HG03558 (cell line): Measurements from ENCODE around the gene RTTN.

ENCODE experiments used
- ATAC-seq: cut with Tn5 transposase; IDR thresholded peaks from one replicate; pipeline ENCODE4 v1.9.1; 2021; ENCODE audit warnings: moderate number of reproducible peaks; ENCODE audit not compliant: unreplicated experiment; ENCODE audit errors: extremely low read depth

RTTN gene

DNA sequence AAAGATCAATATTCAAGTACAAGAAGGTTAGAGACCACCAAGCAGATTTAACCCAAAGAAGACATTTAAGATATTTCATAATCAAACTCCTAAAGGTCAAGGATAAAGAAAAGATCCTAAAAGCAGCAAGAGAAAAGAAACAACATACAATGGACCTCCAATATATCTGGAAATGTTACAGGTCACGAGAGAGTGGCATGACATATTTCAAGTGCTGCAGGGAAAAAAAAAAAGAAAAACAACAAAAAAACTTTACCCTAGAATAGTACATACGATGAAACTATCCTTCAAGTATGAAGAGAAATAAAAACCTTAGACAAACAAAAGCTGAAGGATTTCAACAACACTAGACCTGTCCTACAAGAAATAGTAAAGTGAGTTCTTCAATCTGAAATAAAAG is 166.3 kb downstream of the RTTN start:
- no peak for ATAC-seq

DNA sequence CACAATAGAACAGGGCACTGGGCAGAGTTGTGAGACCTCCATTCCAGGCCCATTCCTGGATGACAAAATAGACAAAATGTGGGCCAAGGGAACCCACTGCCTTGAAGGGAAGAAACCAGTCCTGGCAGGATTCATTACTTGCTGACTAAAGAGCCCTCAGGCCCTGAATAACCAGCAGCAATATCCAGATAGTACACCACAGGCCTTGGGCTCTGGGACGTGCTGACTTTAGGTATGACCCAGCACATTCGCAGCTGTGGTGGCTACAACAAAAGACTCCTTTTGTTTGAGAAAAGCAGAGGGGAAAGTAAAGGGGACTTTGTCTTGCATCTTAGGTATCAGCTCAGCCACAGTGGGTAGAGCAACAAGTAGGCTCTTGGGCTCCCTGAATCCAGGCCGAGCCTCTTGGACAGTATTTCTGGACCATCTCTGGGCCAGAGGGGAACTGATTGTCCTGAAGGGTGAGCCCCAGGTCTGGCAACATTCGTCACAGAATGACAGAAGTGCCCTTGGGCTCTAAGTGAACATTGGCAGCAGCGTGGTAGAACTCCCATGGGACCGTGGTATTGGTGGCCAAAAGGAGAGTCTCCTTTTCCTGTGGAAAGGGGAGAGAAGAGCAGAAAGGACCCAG is 167.9 kb downstream of the RTTN start:
- no peak for ATAC-seq

DNA sequence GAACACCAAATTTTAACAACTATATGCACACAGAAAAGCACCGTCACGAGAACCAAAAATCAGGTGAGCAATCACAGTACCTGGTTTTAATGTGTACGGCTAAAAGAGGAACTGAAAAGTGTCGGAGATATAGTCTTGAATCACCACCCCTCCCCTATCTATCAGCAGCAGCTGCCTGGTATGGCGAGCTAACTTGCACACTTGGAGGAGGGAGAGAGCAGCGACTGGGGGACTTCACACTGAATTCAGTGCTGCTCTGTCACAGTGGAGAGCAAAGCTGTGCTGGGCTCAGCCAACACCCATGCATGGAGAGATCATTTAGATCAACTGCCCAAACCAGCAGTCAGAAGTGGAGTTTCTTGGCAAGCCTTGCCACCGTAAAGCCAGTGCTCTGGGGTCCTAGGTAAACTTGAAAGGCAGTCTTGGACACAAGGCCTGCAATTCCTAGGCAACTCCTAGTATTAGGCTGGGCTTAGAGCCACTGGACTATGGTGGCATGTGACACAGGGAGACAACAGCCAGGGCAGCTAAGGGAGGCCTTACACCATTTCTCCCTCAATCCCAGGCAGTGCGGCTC is 168.6 kb downstream of the RTTN start:
- ATAC-seq = peak; percentile 99

DNA sequence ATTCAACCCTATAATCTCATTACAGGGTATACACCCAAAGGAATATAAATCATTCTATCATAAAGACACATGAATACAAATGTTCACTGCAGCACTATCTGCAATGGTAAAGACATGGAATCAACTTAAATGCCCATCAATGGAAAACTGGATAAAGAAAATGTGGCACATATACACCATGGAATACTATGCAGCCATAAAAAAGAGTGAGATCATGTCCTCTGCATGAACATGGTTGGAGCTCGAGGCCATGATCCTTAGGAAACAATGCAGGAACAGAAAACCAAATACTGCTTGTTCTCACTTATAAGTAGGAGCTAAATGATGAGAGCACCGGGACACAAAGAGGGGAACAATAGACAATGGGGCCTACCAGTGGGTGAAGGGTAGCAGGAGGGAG is 169.3 kb downstream of the RTTN start:
- ATAC-seq = no peak

DNA sequence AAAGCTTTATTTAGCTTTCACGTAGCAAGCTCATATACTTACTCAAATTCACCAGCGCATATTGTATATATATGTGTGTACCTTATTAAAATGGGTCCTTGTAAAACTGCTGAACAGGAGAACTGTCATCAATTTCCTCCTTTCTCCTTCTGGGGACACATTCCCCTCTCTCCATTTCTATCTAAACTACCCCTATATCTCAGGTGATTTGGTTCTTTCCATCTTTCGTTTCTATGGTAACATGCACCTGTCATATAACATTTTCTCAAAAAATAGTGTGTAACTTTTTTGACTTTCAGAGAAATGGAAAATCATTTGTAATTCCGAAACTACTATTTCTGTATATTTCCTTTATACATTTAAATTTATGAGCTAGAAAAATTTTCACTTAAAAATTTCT is 174.3 kb downstream of the RTTN start:
- no peak for ATAC-seq

DNA sequence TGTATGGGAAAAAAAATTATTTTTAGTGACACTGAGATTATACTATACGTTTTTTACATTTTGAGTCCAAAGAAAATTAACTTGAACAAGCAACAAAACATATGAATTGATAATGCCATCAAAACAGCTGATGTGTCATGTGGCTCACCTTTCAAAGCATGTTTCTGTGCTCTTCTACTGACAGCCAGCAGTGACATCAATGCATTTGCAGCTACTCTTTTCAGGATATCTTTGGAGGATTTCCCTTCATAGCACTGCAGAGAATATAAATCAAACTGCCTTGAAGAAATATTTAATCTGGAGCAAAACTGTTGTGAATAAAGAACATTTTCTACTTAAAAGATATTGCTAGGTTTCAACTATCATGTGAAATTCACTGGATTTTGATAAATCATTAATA is 174.8 kb downstream of the RTTN start:
- no peak for ATAC-seq

DNA sequence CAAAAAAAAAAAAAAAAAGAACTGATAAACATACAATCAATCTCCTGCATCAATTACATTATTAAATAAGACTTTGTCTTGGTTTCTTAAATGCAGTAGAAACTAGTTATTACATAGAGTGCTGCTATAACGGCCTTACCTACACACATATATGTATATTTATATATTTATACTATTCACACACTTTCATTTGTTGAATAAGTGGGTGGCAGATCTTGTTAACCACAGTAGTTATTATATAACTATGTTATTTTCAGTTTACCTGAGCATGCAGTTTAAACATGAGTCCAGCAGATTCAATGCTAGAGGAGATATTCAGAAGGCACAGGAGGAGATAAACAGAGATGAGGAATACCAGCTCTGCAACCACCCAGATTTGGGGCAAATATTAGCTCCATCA is 176.3 kb downstream of the RTTN start:
- ATAC-seq = no peak

DNA sequence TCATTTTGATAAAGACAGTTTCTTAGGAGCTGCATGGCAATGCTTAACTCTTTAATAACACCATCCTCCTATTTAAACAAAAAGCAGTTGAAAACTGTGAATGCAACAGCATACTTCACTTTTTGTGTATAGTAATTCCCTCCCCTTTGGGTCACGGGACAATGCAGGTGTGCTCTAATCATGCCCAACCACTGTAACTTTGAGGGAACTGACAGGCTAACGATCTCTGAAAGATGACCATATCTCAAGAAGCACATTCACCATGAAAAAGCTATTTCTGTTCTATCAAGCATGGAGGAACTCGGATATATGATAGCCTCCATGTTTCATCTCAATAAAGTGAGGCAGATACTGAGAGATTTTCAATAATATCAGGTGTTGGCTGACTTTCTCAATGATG is 176.8 kb downstream of the RTTN start:
- ATAC-seq = no peak

DNA sequence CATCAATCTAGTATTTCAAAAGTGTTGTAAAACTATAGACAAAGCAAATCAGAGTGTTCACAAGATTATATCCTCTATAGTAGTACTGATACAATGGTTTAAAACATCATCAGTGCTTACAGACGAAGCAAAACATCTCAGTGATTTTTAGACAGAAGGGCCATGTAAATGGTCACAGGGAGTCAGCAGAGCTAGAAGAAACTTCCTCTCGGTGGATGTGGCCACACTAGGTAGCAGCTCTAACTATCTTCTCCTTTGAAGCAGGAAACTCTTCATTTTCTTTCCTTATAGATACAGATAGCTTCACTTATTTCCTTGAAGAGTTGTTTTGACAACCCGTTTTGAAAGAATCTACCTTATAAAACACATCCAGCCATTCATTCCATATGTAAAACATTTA is 177.4 kb downstream of the RTTN start:
- ATAC-seq = no peak

DNA sequence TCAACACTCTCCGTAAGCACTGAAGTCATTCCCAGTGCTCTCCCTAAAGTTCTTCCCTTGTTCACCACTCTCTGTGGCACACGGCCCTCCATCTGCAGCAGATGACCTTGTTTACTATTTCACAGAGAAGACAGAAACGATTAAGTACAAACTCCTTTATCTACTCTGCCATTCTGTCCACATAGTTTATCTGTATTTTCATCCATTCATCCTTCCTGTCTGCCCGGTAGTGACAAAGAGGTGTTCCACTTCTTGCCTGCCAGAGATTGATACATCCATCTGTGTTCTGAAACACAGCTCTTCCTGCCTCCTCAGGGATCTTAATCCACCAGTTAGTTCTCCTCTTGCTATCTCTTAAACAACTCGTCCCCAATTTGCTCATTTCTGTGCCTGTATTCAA is 179.9 kb downstream of the RTTN start:
- no peak for ATAC-seq

DNA sequence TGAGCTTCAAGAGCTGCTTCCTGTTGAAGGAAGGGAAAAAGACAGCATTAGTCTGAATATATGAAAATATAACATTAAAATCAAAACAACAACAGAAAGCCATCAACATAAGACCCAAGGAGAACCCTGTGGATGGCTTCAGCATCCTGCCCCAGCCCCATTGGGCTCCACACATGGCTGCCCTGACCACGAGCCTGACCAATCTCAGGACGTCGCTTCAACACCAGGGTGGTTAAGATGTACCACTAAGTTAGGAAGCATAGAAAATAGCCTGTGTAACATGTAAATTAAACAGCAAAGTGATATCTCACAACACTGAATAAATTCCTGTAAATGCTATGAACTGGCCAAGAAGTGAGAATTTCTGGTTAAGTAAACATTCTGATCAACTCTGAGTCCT is 180.7 kb downstream of the RTTN start:
- ATAC-seq = no peak

DNA sequence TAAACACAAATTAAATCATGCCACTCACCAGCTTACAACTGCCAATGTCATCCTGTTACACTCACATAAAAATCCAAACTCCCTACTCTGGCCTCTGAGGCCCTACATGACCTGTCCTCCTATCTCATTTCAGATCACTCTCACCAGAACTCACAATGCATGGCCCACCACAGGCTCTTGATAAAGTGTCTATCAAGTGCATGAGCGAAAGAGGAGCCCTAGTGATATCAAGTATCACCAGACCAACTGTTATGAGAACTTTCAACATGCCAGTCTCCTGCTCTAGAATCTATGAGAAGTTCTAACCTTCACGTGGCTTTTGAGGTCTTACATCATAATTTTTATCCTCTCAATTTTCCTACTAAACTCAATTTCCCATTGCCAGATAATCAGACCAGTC is 181.4 kb downstream of the RTTN start:
- ATAC-seq = no peak

DNA sequence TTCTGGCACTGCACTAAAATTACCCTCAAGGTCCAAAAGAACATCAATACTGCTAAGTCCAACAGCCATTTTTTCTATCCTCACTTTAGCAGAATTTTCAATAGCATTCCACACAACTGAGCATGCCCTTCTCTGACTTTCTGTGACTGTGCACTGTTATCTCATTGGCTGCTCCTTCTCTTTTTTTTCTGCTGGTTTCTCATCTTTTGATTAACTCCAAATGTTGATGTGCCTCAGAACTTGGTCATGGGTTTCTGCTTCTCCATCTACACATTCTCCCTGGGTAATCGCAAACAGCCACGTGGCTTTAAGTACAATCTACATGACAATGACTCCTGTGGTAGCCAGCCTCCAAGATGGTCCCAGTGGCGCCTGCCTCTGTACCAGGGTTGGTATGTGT is 182.9 kb downstream of the RTTN start:
- ATAC-seq = no peak

DNA sequence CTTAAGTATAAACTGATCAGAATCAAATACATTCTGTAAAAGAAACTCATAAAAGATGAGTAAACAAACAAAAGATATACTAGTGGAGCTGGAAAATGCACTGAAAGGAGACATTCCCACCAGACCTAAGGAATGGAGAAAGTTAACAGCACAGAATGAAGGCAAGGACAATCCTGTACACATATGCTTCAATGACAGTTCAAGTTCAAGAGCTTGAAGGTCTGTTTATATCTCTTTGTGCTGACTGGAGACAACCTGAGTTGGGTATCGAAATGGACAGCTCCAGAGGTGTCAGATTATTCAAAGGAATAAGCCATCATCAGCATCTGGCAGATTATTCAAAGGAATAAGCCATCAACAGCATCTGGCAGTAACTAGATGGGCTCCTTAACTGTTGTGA is 184.0 kb downstream of the RTTN start:
- ATAC-seq = no peak

DNA sequence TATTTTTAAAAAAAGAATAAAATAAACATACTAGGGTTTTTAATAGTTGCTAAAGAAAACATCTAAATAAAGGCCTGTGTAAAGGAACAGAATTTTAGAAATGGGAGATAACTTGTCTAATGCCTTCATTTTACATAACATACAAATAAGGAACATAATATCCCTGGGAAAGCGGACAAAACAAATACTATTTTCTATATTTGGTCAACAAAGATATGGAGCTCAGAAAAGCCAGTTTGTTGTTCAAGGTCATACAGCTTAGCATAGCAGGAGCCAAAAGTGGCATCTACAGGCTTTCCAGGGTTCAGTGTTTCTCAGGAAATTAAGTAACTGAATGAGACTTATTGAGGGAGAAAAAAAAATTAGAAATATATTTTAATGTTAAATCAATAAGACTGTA is 184.4 kb downstream of the RTTN start:
- ATAC-seq = no peak

DNA sequence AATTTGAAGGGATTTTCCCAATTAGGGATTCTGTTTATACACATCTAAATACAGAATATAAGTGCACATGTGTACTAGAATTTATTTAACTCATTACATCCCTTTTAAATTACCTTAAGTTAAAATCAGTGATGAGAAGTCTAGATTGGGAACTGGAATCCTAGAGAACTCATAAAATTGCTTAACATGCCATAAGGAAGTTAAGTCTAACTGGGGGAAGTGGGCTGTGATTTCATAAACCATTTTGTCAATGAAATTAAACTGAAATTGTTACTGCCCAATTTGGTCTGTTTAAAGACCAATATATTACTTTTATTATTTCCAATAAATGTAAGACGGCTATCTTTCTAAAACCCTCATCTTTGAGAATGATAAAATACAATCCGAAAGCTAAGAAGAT is 185.5 kb downstream of the RTTN start:
- ATAC-seq = no peak

DNA sequence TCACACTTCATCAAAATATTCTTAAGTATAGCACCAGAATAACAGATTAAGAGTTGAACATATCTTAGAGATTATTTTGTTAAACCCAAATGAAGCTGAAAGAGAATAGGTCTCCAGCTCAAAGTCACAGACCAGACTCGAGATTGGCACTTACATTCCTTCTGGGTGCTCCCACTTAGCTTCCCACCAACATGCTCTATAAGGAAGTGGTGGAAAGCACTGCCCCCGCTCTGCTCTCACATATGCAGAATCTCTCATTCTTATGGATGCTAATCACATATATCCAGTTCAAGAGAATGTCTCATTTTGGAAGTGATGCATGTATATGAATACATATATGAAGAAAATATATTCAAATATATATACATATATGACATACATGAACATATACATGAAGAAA is 186.4 kb downstream of the RTTN start:
- ATAC-seq = no peak

DNA sequence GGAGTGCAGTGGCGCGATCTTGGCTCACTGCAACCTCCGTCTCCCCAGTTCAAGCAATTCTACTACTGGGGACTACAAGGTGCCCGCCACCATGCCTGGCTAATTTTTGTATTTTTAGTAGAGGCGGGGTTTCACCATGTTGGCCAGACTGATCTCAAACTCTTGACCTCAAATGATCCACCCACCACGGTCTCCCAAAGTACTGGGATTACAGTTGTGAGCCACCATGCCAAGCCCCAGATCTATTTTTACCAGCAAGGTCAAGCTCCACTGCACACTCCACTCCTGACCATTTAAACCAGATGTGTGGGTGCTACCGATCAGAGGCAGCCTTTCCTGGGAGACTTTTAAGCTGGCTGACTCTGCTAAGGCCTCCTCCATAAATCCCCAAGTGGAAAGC is 190.4 kb downstream of the RTTN start:
- no peak for ATAC-seq

DNA sequence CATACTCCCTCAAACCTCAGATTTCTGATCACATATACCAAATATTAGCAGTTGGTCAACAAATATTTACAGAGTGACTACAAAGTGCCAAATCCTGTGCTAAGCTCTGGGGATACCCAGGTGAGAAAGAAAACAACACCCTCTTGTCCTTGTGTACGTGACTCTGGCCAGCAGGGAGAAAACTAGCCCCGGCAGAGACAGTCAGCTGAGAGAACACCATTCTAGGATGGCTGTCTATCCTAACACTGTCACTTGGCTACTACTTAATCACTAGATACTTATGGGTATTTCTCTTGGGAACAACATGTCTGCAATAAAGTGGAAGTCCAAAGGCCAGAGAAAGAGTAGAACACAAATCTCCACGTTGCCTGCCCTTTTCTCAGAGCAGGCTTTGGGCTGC is 199.9 kb downstream of the RTTN start:
- no peak for ATAC-seq

DNA sequence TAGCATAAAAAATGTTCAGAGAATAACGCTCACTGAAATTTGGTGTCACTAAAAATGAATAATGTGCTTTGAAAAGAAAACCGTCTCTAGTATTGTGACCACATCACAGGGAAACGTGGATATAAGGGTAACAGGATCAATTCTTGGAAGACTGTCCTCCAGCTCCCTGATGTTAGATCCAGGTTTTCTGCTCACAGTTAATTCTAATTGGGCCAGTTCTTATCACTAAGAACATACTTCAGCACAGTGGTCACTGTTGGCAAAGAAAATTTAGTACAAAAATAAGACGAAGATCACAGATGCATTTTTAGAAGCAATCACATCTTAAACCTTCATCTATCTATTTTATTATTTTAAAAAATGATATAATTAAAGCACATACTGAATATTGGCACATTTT is 200.8 kb downstream of the RTTN start:
- ATAC-seq = no peak

DNA sequence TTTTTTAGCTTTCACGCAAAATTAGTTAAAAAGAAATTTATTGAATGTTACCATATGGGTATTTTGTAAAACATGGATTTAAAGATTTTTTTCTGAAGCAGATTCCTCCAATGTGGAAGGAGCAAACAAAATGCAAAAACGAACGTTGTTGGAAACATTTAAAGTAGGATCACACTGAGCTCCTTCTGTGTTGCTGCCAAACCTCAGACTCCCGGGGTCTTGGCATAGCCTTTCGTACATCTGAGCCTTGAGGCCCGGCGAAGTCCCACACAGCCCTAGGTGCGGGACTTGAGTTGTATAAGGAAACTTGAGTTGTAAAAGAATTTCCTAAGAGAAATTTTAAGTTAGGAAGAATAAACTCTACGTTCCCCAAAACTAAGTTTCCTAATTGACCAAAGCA is 205.8 kb downstream of the RTTN start:
- ATAC-seq = no peak

DNA sequence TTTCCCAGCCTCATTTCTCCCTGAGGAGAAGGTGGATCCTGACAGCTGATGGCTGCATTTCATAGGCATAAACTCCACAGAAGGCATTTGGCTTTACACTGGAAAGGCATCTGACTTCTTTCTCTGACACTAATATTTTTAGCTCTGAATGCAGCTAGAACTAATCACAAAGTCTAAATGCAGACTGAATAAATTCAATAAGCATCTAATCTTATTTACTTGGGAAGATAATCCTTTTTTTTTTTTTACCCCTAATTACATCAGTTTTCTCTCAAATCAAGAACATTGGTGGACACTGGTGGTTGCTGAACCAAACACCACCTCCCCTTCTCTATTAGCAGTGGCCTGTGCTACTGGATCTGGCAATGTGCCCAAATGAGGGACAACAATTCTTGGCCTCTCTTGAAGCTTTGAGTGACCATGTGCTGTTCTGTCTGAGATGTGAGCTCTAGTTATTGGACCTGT is 206.9 kb downstream of the RTTN start:
- ATAC-seq = no peak
